Stimulated activated CD4-positive, alpha-beta T cell treated with anti-CD3 and anti-CD28 coated beads, TNF-alpha, amount 100 ng/mL, for 1 hour (primary cell): Measurements from ENCODE around the gene FHL5.
"Not testable (repeated sequence)": the region's sequence is repeated elsewhere in the genome, so short reads cannot be mapped to it uniquely, and the experiment has no call there.

ENCODE experiments used
- DNase-seq, 3 donors: peaks; one replicate each; pipeline ENCODE4 v3.0.0-alpha.2; 2020; ENCODE audit warnings: low read depth in 3 of 3, low spot score in 1 of 3

FHL5 gene

DNA sequence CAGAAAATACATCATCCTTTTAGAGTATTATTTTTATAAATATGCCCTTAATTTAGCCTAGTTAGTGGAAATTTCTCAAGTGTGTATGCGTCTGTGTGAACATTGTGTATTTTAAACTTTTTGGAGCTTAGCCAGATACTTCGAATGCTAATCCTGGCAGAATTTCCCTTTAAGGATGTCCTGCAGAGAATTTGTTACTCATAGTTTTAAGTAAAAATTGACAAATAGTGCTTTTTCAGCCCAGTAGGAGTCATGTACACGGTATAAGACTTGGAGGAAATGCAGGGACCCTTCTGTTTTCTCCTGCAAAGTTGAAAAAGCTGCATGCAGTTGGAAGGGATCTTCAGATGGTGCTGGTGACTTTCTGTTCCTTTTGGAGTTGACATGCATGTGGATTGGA is at the start of gene FHL5:
TSS of gene FHL5 (plus strand) at position 243 of the 400 bp plus-strand sequence. CDS start 40,486 bp downstream, outside the sequence.
- no peak for DNase-seq

- DNase-seq: no peak
These were observed 42.5 kb upstream of the FHL5 start for GRCh38 chr6:96520171-96521115.

- DNase-seq: no peak
These were observed 41.7 kb upstream of the FHL5 start for GRCh38 chr6:96521306-96521643.

GRCh38 chr6:96521644-96522464 is 41.1 kb upstream of the FHL5 start, which contains the start of gene UFL1:
TSS of gene UFL1 (plus strand) at chr6:96521806. CDS start at chr6:96521874, 68 bp downstream.
- DNase-seq: peak; percentile 79 to 89 (median 88)

DNA sequence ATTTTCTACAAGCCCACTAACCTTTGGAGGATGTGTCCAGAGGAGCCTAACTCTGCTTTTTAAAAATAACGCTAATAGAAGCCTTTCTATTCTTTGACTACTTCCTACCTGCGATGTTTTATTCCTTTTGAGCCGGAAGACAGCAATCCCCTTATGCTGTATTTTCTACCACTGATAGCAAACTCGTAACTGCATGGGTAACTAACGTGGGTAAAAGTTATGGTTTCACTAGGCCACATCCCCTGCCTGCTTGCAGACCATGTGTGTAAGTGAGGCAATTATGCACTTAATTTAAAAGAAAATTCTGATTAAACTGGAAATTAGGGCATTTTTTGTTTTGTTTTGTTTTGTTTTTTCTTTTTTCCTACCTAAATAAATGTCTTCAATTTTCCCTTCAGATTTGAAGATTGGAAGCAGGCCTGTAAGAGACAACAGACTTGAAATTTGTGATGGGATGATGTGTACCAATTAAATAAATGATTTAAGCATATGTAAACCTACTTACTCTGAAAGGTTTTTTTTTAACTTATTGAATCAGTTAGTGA is 40.4 kb upstream of the FHL5 start:
- no peak for DNase-seq

GRCh38 chr6:96528193-96528592 is 34.7 kb upstream of the FHL5 start:
- DNase-seq: no peak

DNA sequence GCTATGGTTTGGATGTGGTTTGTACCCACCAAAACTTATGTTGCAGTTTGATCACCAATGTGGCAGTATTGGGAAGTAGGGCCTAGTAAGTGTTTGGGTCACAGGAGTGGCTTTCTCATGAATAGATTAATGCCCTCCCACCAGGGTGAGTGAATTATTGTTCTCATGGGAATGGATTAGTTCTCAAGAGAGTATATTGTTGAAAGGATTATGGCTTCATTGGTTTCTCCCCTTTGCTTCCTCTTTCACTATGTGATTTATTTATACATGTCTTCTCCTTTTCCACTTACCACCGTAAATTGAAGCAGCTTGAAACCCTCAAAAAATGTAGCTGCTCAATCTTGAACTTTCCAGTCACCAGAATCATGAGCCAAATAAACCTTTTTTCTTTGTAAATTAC is 30.5 kb upstream of the FHL5 start:
- DNase-seq: no peak

DNA sequence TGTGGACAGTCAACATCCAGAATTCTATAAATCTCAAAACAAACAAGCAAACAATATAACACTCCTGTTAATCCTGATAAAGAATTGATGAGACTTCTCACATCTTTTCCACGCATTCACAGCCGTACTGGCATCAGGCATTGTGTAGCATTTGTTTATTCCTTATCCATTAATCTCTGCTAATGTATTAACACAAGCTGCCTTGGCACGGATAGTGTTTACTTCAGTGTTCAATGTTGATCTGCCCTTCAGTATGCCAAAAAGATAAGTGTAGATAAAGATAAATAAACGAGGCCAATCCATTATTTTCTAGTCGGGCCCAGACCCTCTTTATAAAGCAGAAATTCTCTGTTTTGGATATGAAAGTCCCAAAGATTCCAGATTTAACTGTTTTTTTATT is 25.2 kb upstream of the FHL5 start:
- no peak for DNase-seq

DNA sequence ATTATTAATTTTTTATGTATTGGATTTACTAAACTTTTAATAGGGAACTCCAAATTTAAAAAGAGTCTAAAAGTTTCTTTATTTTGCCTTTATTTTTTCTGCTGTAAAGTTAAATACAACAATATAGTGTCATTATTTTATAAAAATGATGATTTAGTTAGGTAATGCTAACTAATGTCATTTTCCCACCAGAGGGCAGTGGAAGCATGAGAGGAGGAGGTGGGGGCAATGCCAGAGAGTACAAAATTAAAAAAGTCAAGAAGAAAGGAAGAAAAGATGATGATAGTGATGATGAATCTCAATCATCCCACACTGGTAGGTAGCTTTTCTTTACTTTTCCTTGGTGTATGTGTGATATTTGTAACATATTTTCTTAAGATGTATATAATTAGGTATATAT is 20.2 kb upstream of the FHL5 start:
- no peak for DNase-seq

DNA sequence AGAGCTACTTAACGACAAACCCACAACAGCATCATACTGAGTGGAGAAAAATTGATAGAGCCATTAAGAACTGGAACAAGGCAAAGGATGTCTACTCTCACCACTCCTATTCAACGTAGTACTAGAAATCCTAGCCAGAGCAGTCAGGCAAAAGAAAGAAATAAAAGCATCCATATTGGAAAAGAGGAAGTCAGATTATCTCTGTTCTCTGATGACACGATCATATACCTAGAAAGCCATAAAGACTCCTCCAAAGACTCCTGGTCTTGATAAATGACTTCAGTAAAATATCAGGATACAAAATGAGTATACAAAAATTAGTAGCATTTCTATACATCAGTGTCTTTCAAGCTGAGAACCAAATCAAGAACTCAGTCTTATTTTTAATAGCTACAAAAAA is 17.0 kb upstream of the FHL5 start:
- DNase-seq: no peak

DNA sequence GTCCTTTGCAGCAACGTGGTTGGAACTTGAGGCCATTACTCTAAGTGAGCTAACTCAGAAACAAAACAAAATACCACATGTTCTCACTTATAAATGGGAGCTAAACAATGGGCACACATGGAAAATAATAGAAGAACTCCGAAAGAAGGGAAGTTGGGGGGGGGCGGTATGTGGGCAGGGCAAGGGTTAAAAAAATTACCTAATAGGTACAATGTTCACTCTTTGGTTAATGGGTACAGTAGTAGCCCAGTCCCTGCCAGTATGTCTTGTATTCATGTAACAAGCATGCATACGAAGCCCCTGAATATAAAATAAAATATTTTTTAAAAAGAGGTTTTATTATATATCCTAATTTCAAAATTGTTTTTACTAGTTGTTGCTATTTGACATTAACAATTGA is 15.3 kb upstream of the FHL5 start:
- DNase-seq: no peak

GRCh38 chr6:96554558-96554957 is 8.4 kb upstream of the FHL5 start:
- DNase-seq: no peak

- DNase-seq: not testable (repeated sequence)
These were observed 3.2 kb upstream of the FHL5 start for GRCh38 chr6:96559740-96560139.

- DNase-seq: no peak
These were observed 925 bp downstream of the FHL5 start for GRCh38 chr6:96563853-96564252.

GRCh38 chr6:96570053-96570452 is 7.1 kb downstream of the FHL5 start:
- no peak for DNase-seq

DNA sequence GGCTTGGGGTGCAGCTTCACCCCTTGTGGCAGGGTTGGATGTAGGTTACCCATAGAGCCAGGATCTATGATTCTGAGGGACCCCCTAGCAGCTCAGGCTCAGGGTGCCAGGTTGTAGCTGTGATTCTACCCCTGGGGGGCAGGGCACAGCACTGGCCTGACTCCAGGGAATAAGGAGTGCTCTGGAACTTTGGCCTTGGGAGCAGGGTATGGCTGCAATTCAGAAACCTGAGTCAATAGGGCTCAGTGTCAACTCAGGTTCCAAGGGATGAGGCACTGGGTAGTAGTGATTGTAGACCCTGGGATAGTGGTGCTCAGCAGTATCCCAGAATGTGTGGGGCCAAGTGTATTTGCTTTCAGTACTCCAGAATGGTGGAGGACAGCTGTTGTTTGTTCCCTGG is 8.6 kb downstream of the FHL5 start:
- no peak for DNase-seq

DNA sequence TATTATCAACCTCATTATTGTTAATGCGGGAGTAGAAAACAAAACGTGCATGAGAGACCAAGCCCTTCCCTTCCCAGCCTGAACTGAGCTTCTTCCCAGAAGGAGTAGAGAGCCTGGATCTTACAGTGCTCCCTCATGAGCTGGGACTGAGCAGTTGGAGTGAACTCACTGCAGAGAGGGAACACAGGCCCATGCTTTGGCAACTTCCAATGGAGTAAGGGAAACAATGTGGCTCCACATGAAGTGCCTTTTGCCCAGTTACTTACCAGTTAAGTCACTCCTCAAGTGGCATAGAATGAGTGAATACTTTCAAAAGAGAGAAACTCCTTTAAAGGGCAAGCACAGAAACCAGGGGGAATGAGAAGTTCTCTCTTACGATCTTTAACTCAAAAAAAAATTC is 12.4 kb downstream of the FHL5 start:
- DNase-seq: no peak

- DNase-seq: no peak
These were observed 13.3 kb downstream of the FHL5 start for GRCh38 chr6:96576221-96576620.

DNA sequence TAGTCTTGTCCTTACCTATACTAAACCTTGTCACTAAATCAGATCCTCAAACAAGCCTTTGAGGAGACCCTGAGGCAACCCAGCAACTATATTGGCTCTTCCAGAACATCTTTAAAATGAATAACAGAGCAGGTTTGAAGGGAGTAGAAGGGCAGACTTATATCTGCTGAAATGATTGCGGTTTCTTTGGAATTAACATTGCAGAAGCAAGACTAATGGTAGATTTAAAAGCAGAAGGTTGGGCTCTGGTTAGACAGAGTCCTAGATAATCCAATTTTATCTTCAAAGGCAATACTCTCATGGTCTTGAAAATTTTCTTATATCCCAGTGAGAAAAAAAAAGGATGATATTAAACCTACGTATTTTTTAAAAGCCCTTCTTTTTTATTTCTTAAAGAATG is 19.1 kb downstream of the FHL5 start:
- DNase-seq: no peak

DNA sequence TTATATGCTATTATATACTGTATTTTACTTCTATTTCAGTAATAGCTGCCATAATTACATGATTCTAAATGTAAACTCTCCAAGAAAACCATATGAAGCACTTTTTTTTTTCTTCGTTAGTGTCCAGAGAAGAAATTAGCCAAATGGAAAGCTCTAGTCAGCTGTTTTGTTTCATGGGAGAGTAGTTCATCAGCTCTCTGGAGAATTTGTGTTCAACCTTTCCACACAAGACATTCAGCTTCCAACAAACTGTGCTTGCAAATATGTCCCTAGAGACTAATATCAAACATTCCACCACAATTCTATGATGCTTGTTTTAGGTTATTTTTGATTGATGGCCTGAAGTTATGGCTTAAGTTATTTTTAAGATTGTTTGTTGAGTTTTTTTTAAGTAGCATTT is 19.5 kb downstream of the FHL5 start:
- DNase-seq: no peak

GRCh38 chr6:96604420-96604819 is 41.5 kb downstream of the FHL5 start:
- DNase-seq: no peak

DNA sequence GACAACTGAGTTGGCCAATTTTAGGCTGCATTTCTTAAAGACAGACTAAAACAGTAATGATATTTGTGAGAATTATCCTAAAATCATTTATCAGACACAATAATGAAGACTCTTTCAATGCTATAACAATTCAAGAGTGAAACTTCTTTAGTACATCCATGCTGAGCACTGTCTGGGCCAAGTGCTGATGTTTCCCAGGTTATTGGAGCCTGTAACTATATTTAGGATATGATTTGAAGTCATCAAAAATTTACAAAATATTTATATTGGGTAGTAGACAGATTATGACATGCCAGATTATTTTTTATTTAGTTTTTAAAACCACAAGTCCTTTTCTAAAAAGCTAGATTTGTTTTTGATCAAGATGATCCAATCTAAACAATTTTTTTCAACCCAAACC is 45.1 kb downstream of the FHL5 start:
- no peak for DNase-seq
